ENCODE results near the gene CEBPB.

CEBPB gene

DNA sequence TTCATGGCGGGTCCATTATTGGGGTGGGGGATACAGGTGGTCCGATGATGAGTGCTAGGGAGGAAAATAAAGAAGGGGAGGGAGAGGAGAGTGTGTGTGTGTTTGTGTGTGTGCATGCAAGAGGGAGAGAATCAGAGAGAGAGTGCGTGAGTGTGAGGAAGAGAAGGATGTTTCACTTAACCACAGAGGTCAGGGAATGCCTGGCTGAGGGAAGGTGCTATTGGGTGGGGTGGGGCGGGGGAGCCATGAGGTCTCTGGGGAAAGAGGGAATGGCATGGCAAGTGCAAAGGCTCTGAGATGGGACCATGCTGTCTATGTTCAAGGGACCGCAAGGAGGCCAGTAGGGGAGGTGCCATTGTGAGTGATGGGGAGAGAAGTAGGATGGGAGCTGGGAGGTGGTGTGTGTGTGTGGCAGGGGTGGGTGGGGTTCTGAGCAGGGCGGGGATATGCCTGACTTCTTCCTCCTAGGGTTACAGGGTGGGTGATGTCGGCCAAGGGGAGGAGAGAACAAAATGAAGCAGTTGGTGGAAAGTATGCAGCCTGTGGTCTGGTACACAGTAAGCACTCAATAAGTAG lies 23.0 kb downstream of the CEBPB start:
- DNase-seq (ENCODE audit: low read depth): no peak

DNA sequence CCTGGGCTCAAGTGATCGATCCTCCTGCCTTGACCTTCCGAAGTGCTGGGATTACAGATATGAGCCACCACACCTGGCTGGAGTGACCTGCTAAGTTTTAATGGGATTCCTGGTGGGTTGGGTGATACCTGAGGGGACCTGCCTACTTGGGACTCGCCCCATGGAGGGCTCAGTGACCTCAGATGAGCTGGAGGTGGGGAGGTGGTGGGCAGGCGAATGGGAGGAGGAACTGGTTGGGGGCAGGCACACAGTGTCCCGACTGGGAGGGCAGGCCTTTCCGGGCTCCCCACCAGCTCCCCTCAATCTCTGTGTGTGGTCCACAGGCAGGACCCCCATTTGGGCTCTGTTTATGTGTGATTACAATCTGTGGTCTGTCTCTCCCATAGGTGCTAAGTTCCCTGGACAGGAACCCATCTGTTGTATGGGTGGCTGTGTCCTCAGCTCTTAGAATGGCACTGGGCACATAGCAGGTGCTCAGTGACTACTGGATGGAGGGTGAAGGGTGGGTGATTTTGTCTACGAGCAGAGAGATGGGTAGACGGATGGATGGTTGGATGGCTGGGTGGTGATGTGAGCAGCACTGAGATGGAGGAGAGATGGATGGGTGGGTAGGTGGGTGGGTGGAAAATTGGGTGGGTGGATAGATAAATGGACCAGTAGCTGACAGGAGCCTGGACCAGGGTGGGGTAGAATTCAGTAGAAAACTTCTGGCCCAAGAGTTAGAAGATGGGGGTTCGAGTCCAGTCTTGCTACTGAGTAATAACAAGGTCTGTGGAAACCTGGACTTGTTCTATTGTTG lies 23.8 kb downstream of the CEBPB start:
- no peak for DNase-seq (ENCODE audit: low read depth)

DNA sequence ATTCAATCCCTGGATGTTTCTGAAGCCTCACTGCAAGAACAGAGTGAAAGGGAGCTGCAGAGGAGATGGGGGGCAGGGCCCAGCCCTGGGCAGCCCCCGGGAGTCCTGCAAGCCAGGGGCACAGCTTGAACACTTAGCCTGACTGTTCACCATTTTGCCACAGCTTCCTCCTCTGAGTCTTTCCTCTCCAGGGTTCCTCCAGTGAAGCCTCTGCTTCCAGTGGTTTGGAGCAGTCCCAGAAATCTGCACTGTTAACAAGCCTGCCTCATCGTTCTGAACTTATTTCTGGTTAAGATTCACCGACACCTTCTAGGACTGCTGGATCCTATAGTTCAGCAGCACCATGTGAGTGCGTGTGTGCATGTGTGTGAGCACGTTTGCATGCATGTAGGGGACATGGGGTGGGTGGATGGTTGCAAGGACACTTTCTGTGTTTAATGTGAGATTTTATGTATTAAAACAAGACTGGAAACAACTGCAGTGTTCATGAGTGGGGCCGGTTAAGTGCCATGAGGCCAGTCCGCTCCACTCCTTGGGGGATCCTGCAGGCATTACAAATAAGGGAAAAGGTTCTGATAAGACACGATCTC lies 24.6 kb downstream of the CEBPB start:
- no peak for DNase-seq (ENCODE audit: low read depth)

DNA sequence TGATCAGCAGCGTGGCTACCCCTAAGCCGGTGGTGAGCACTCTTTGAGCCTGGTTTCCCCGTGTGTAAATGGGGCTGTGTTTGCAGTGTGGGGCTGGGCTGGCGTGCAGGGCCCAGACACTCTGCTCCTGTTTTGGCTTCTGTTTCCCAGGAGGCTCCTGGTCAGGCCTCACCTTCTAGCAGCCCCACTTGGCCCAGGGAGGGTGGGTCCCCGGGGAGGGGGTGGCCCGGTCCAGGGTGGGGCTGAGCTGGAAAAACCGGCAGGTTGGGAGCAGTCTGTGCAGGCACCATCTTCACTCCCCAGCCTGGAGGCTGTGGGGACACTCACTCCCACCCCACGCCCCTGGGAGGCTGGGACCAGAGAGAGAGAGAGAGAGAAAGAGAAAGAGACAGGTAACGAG lies 25.3 kb downstream of the CEBPB start:
- DNase-seq (ENCODE audit: low read depth): no peak

DNA sequence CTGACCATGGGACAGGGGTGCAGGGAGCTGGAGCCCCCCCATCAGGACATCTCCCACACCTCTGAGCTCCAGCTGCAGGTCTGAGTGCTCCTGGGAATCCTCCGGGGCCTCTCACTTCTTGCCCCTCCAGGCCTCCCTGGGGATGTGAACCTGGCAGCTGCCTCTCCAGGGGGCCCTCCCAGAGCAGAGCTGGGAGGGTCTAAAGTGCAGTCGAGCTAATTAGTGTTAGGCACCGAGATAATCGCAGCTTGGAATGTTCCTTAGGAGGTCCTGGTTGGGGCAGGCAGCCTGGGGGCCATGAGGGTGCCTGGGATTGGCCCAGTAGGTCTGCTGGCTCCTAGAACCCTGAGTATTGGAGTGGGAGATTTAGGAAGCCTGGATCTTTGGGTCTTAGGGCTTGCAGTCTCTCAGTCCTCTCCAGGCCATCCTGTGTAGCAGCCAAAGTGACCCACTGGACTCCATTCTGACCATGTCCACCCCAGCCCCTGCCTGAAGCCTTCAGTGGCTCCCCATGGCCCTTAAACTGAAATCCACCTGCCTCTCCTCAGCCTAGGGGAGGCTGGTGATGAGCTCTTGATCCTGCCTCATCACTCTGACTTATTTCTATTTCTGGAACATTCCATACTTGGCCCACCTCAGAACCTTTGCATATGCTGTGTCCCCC lies 26.0 kb downstream of the CEBPB start:
- DNase-seq (ENCODE audit: low read depth): no peak

DNA sequence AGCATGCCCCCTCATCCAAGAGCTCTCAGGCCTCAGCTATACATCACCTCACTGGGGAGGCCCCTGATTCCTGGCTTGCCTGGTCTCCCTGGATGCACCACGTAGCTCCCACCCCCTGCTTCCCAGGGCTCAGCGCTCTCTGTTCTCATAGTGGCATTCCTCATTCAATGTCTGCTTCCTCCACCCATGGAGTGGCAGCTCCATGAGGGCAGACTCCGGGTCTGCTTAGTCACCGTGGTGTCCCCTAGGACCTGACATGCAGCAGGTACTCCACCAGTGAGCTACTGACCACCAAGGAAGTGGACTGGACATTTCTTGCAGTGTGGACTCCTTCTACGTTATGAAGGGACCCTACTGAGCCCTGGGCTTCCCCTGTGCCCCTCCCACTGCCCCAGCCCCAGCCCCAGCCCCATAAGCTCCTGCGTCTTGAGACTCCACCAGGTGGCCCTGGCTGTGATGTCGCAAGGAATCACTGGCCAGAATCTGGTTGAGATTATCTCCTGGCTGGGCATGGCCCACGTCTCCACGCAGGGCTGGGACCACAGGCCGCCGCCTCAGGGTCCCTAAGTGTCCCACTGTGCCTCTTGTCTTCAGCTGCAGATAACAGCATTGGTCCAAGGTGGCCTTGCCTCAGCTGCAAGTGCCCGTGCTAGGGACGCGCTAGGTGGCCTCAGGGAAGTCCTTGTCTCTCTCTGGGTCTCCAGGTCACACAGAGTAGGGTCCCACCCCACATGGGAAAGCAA lies 26.7 kb downstream of the CEBPB start:
- DNase-seq (ENCODE audit: low read depth): no peak

DNA sequence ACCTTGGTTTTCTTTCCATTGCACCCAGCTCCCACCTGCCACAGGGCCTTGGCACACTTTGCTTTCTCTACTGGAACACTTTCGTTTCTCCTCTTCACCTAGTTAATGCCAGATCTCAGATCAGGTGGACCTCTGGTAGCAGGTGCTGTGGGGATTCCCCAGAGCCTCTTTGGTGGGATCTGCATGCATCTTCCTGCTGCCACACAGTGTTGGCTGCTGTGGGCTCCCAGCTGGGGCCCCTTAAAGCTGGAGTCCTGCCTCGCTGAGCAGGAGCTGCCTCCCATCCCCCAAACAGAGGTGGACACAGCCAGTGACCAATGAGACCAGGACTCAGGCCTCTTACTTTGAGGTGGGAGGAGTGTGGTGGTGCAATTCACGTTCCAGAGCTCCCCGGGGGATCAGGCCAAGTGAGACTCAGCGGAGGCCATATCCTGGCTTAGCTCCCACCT lies 28.4 kb downstream of the CEBPB start:
- DNase-seq (ENCODE audit: low read depth): no peak

DNA sequence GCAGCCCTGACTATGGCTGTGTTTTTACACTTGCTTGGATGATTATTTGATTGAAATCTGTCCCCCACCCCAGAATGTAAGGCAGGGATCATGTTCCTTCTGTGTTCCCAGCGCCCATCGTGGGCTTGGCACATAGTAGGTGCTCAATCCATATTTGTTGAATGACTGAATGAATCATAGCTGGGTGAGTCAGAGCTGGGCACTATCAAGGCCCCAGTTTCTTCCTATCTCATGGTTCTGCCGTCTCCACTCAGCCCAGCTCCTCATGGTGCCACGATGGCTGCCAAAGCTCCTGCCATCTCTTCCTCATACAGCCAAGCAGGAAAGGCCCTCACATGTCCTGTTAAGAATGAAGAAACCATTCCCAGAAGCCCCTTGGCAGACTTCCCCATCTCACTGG lies 29.0 kb downstream of the CEBPB start:
- no peak for DNase-seq (ENCODE audit: low read depth)

DNA sequence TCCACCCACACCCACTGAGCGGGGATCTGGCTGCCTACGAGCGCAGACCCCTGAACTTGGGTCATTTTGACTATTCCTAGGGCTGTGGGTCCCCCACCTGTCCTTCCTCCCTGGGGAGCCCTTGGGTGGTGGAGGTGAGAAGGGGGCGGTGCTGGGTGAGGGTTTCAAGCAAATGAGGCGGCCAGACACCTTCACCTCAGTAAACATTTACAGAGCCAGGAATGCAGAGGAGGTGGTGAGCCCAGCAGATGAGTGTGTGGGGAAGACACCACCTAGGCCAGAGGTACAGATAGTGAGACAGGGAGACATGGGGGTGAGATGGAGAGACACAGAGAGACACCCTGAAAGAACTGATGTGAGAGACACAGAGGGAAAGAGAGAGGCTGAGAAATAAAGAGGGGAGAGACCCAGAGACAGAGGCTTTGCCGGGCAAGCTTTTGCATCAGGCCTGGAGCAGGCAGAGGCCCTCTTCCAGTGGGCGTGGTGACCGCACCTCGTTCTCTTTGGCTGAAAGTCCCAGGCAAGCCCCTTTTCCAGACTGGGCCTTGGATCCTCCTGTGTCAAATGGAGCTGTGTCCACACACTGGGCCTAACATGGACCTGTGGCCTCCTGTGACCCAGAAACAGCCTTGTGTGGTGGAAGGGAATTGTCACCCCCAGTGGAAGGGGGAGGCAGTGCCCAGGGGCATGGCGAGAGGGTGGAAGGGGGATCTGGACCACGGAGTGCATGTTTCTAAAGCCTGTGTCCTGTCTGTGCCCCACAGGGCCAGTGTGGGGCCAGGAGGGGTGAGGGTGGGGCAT lies 29.7 kb downstream of the CEBPB start:
- DNase-seq (ENCODE audit: low read depth): no peak

DNA sequence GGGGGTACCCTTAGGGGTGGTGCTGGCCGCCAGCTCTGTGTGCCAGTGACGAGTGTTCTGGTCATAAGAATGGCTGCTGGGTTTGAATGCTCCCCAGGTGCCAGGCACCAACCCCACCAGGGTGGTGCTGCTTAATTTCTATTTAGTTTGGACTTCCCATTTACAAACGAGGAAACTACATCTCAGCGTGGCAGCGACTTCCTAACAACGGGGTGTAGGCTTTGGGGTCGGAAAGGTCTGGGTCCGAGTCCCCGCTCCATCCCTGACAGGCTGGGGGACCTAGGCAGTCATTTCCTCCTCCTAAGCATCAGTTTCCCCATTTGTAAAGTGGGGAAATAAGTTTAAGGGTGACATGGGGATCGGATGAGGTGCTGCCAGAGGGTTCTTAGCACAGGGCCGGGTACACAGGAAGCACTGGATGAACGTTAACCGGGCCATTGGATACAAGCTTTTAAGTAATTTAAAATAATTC lies 30.3 kb downstream of the CEBPB start:
- no peak for DNase-seq (ENCODE audit: low read depth)

DNA sequence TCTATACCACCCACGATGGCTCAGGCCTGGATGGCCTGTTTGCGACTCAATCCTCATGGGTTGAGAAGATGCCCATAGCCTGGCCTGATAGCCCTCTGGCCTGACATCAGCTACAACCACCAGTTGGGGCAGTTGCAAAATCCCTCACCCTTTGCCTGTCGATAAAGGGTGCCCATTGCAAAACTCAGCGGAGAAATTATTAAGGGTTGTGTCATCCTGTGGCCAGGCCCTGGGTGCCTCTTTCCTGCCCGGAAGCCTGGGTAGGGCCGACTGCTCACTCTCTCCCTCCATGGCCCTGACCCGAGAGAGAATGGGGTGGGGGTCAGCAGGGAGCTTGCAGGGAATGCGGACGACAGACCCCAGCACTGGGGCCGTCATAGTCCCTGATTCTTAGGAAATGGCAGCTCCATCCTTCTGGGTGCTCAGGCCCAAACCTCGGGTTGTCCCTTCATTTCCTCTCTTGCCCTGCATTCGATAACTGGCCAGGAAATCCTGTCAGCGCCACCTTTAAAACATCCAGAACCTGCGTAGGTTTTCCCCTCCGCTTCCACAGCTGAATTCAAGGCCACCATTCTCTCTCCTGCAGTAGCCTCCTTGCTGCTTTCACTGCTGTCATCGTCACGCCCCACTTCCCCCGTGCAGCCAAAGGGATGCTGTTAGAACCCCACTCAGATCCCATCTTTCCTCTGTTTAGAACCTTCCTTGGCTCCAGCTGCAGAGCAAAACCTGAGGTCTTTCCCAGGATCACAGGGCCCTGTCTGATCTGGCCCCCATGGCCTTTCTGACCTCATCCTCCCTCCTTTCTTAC lies 31.1 kb downstream of the CEBPB start:
- no peak for DNase-seq (ENCODE audit: low read depth)

DNA sequence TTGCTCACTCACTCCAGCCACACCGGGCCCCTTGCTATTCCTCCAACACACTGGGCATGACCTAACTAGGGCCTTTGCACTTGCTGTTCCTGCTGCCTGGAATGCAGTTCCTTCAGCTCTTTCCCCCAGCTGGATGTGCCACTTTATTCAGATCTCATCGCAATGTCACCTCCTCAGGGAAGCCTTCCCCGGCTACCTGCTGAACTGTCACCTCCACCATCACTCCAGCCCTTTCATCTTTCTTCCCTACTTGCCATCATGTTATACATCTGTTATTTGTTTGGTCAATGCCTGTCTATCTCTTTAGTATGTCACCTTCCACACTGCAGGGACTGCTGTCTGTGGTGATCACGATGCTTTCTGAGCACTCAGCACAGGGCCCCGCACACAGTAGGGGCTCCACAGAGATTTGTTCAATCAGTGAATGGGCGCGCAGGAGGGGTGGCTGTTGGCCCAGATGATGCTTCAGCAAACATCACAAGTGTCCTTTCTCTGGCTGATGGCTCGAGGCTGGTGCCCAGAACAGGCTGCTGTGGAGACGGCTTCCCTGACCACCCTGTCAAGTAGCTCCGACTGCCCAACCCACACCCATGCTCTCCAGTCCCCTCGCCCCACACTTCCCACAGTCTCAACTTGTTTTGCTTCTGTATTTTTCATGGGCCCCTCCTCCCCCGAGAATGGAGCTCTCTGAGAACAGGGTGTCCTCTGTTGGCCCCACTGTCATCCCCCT lies 31.8 kb downstream of the CEBPB start:
- no peak for DNase-seq (ENCODE audit: low read depth)

DNA sequence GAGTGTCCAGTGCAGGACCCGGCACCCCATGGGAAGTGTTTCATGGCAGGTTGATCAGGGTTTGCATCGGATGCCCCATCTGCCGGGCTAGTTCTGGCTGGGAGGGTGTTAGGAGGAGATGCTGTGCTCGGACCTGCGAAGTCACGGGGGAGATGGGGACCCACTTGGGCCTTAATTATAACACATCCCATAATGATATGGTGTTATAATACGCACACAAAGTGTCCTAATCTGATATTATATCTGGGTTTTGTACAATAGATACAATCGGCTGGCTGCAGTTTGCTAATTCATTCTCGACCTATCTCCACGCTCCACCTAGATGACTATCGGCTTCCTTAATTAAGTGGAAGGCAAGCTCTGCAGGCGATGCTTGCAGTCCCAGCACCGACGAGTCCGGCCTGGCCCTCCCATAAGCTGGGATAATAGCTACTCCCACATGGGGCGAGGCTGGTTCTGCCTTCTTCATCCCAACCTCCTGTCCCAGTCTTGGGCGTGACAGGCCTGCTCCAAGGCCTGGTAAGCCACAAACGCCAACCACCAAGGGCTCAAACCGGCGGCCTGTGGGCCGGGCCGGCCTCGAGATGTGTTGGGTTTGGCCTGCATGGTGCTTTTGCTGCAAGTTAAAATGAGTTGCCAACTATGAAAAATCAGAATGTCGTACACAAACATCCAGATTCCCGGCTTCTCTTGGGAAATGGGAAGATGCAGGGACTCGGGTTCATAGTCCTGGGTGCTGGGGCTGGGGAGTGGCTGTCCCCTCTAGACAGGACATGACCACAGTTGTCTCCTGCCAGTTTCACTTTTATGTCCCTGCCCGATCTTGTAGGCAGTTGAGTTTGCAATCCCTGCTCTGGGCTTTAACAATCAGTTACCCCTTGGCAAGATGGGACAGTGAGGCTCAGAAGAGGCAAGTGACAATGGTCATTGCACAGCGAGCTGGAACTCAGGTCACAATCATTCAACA lies 32.7 kb downstream of the CEBPB start:
- no peak for DNase-seq (ENCODE audit: low read depth)

DNA sequence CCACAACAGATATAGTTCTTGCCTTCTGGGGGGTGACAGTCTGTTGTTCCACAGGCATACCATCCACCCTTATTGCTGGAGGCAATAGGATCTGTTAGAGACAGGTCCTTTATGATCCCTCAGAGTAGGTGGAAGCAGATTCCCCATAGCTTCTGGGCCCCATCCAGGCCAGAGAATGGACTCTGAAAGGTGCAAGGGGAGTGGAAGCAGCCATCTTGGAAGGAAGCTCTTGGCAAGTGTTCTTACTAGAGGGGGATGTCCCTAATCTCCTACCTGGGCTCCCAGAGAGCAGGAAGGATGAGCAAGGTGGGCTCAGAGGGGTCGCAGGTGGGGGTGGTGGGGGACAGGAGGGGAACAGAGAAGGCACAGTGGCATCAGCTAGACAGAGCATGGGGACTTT lies 33.4 kb downstream of the CEBPB start:
- no peak for DNase-seq (ENCODE audit: low read depth)

DNA sequence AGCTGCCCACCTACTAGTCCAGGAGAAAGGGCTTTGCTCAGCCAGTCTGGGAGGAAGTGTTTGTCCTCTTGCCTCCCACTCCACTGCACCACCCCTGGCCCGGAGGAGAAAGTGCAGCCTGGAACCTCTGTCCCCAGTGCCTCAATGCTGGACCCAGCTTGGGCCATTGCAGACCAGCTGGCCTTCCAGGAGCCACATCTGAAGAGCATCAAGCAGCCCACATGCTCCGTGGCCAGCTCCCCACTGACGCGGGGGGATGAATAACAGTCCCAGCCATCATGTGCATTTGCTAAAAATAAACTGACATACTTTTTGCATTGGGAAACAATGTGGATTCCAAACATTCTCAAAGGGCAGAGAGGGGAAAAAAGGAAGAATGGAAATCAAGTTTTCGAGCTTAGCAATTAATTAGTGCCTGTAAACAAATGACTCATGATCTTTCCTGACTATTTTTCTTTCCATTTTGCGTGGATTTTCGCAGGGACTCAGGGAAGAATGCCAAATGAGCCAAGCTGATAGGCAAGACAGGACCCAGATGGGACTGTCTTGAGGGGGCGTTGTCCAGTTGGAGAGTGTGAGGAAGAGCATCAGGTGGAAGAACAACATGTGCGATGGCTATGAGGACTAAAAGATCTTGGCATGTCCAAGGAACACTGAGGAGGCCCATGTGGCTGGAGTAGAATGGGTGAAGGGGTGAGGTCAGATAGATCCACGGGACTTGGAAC lies 34.1 kb downstream of the CEBPB start:
- DNase-seq (ENCODE audit: low read depth): no peak

DNA sequence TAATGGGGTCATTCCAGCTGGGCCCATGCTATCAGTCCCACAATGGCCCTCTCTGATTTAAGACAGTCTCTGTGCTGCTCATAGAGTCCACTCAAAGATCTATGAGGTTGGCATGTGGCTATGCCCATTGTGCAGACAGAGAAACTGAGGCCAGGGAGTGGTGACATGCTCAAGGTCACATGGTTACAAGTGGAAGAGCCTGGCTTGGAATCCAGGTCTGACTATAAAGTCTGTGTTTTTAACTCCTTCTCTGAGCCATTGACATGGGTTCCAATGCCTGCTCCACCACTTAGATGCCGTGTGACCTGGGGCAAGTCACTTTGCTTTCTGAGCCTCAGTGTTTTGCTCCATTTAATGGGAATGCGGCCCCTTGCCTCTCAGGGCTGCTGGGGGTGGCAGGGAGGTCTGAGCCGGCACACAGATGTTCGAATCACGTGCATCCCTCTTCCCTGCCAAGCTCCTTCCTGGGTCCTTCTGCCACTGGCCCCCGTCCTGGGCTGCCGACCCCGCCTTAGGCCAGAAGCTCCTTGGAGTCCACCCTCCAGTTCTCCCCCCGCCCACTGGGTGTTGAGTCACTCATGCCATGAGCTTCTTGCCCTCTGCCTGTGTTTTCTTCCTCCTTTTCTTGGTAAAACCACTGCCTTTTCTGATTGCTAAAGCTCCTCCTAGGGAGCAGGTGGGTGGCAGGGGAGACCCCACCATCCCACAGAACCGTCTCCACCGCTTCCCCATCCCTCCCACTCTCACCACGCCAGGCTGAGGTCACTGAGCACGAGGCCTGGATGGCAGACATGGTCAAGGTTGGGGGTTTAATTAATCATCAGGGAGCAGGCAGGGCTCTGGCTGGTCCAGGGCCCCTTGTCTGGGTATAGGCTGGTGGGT lies 35.7 kb downstream of the CEBPB start:
- no peak for DNase-seq (ENCODE audit: low read depth)

DNA sequence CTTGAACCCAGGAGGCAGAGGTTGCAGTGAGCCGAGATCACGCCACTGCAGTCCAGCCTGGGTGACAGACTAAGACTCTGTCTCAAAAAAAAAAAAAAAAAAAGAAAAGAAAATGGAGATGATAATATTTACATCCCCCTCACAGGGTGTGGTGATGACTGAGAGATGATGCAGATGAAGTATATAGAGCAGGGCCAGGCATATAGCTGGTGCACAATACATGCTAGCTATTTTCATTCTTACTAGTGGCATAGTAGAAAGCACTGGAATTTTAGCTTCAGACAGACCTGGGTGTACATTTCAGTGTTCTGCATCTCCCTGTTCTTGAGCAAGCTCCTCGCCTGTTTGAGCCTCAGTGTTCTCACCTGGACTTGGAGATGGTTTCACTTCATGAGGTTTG lies 36.9 kb downstream of the CEBPB start:
- DNase-seq (ENCODE audit: low read depth): no peak
